K562 (cell line): ENCODE data around the gene YES1. TPM values are rescaled to one million over a fixed set of nuclear protein-coding genes. Genes with fewer than 3 reads are reported as not detected.
A peak's percentile ranks its signal among the peaks of the same experiment; 100 is the strongest.

Experiments
- ATF7 ChIP-seq: fragments of 450-650 bp; IDR thresholded peaks from 2 replicates; pipeline ENCODE4 v1.7.1; 2014; ENCODE audit warnings: mild to moderate bottlenecking, moderate library complexity
- BCOR ChIP-seq: fragments of 450-650 bp; IDR thresholded peaks from 2 replicates; pipeline ENCODE4 v1.6.1; 2016
- CBX2 ChIP-seq: fragments of 200-600 bp; sonication (generic); IDR thresholded peaks from one replicate; pipeline ENCODE4 v1.6.1; 2012; ENCODE audit warnings: mild to moderate bottlenecking, low read length, inconsistent platforms; ENCODE audit not compliant: insufficient read depth, poor library complexity, severe bottlenecking
- CC2D1A ChIP-seq: fragments of 450-650 bp; IDR thresholded peaks from 2 replicates; pipeline ENCODE4 v1.6.1; 2017; ENCODE audit warnings: mild to moderate bottlenecking
- KAT8 ChIP-seq: fragments of 450-650 bp; IDR thresholded peaks from 2 replicates; pipeline ENCODE4 v1.6.1; 2016; ENCODE audit warnings: low read depth, mild to moderate bottlenecking
- KDM1A ChIP-seq, 2 experiments: fragments of 450-650 bp; IDR thresholded peaks; 2 replicates each; pipeline ENCODE4 v1.6.1; 2016; ENCODE audit warnings: mild to moderate bottlenecking in 2 of 2
- LARP7 ChIP-seq: fragments of 450-650 bp; IDR thresholded peaks from 2 replicates; pipeline ENCODE4 v1.6.1; 2016
- MEIS2 ChIP-seq: fragments of 450-650 bp; IDR thresholded peaks from 2 replicates; pipeline ENCODE4 v1.6.1; 2014; ENCODE audit warnings: mild to moderate bottlenecking; ENCODE audit not compliant: partially characterized antibody
- MNT ChIP-seq, 2 experiments: fragments of 450-650 bp; conservative IDR thresholded peaks; 2 replicates each; pipeline ENCODE4 v1.6.1; 2017; ENCODE audit warnings: mild to moderate bottlenecking in 2 of 2, moderate library complexity in 2 of 2
- POLR2G ChIP-seq: fragments of 200-400 bp; formaldehyde crosslinking; IDR thresholded peaks from 2 replicates; pipeline ENCODE4 v1.6.1; 2017; ENCODE audit warnings: low read depth, mild to moderate bottlenecking, antibody characterized with exemption, low read length, moderate library complexity
- SOX6 ChIP-seq: fragments of 450-650 bp; IDR thresholded peaks from 2 replicates; pipeline ENCODE4 v1.6.1; 2014; ENCODE audit warnings: mild to moderate bottlenecking
- SRSF1 ChIP-seq: fragments of 200-400 bp; formaldehyde crosslinking; IDR thresholded peaks from 2 replicates; pipeline ENCODE4 v1.6.1; 2017; ENCODE audit warnings: mild to moderate bottlenecking, low read depth, low read length, moderate library complexity
- TAL1 ChIP-seq: fragments of 450-650 bp; IDR thresholded peaks from 2 replicates; pipeline ENCODE4 v1.6.1; 2016; ENCODE audit warnings: mild to moderate bottlenecking
- TEAD4 ChIP-seq, 2 experiments: sonication (generic) in 1 of 2; formaldehyde crosslinking in 1 of 2; IDR thresholded peaks; 2 replicates each; pipeline versions ENCODE4 v1.6.1 to v1.8.0; 2012 to 2022; ENCODE audit warnings: borderline replicate concordance in 1 of 2, inconsistent platforms in 1 of 2, low read length in 1 of 2, mild to moderate bottlenecking in 1 of 2, missing genetic modification reagents in 1 of 2
- TFAP4 ChIP-seq: sonication (generic); formaldehyde crosslinking; IDR thresholded peaks from 2 replicates; pipeline ENCODE4 v1.8.0; 2022; ENCODE audit warnings: missing genetic modification reagents, mild to moderate bottlenecking, moderate library complexity, borderline replicate concordance
- TSC22D4 ChIP-seq: fragments of 450-650 bp; IDR thresholded peaks from 2 replicates; pipeline ENCODE4 v1.6.1; 2016; ENCODE audit warnings: missing genetic modification characterization, missing biosample characterization, control low read depth
- ZNF316 ChIP-seq: fragments of 450-650 bp; IDR thresholded peaks from 2 replicates; pipeline ENCODE4 v1.6.1; 2016
- ZNF436 ChIP-seq: fragments of 250-450, 450-650 bp; sonication (Bioruptor Pico); formaldehyde crosslinking; IDR thresholded peaks from 2 replicates; pipeline ENCODE4 v1.7.0; 2020; ENCODE audit warnings: mild to moderate bottlenecking
- ZNF584 ChIP-seq: fragments of 200-800 bp; sonication (Bioruptor generic); IDR thresholded peaks from 2 replicates; pipeline ENCODE4 v1.6.1; 2016; ENCODE audit warnings: low read depth, mild to moderate bottlenecking, missing genetic modification characterization, missing compliant biosample characterization
- ZSCAN29 ChIP-seq: fragments of 450-650 bp; IDR thresholded peaks from 2 replicates; pipeline ENCODE4 v1.6.1; 2017
- polyA plus RNA-seq, 8 experiments: library from polyadenylated mRNA; depleted of rRNA in 4 of 8; stranded (reverse) in 5 of 8; unstranded in 3 of 8; fragments of >200 nt; fragmentation: Nextera tagmentation in 2 of 8; fragmentation: Illumina TruSeq in 1 of 8; extraction: Ambion mirVana in 2 of 8; extraction: Trizol in 1 of 8; gene quantifications; 2 replicates each; pipeline versions ENCODE4 v1.2.1 to v1.2.3, GENCODE V29; 2011 to 2014; ENCODE audit warnings: inconsistent platforms in 1 of 8, missing spikeins in 1 of 8
- total RNA-seq, 7 experiments: library from RNA; depleted of rRNA in 6 of 7; stranded (reverse); fragments of >200 nt in 6 of 7; fragmentation: Illumina TruSeq in 2 of 7; extraction: Trizol in 2 of 7; gene quantifications; 2 replicates each; pipeline versions ENCODE4 v1.2.1 to v1.2.3, GENCODE V29; 2011 to 2021; ENCODE audit warnings: low replicate concordance in 1 of 7
- TF ChIP-seq, protein P1 (sequence below): IDR thresholded peaks from 3 replicates; pipeline ENCODE4 v1.6.1; 2011; ENCODE audit warnings: borderline replicate concordance, mild to moderate bottlenecking, moderate library complexity; ENCODE audit not compliant: insufficient read length; ENCODE audit errors: extremely low read depth
- TF ChIP-seq, protein P2 (sequence below): fragments of 250-450 bp; sonication (Bioruptor Pico); IDR thresholded peaks from 2 replicates; pipeline ENCODE4 v1.9.0; 2021; ENCODE audit warnings: mild to moderate bottlenecking, inconsistent platforms

The YES1 gene
- total and polyA plus RNA-seq, 9 of the 15 experiments (the other 6 are each of a cell fraction or from before 2014, with no cell fraction given): 37.2 to 115 (median 77.7) TPM

DNA sequence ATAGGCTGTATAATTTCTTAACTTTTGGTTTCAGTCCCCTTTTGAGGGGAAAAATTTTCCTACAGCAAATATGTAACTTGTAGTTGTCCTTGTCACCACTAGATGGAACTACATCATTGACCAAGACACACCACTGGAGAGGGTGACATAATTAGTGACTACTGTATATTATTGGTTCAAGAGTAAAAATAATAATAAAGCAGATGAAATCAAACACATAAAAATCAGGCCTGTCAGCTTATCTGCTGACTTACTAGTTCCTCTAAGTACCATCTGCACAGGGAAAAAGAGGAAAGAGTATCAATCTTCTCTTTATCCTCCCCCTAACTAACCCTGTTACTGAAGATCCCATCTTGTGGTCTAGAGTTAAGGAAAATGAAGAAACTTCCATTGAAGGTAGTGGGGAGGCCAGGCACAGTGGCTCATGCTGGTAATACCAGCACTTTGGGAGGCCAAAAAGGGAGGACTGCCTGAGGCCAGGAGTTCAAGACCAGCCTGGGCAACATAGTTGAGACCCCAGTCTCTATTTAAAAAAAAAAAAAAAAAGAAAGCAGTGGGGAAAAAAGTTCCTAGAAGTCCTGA, 70.0 kb downstream of the YES1 start (continued):
- TF ChIP-seq TEAD4 (IDR thresholded peaks at IDR 0.05; ENCODE audit: low read length) (peak; percentile 32; the same call in 1 of the 2 replicates), TEAD4 (CRISPR knock-in tag; IDR thresholded peaks at IDR 0.05; ENCODE audit: borderline replicate concordance) (no peak), ZNF316 (peak; percentile 66), LARP7 (no peak), ZSCAN29 (no peak), SOX6 (peak; percentile 33; the same call in 1 of the 2 replicates), ZNF436 (CRISPR knock-in tag) (no peak; the same call in 1 of the 2 replicates), TAL1 (peak; percentile 16; the same call in 1 of the 2 replicates), TFAP4 (CRISPR knock-in tag) (no peak), BCOR (peak; percentile 47; the same call in 1 of the 2 replicates), ATF7 (peak; percentile 92), ZNF584 (CRISPR knock-in tag) (0 out of 2 replicates have a peak, but pooled peaks have one; percentile 36), SRSF1 (no peak), TSC22D4 (tag) (no peak), MEIS2 (peak; percentile 50), MNT (conservative IDR thresholded peaks at IDR 0.05) (peak; percentile 20 to 30; a peak in 1 of 4 replicates), KDM1A (IDR thresholded peaks at IDR 0.05) (peak in 1 of 2 experiments; percentile 27; a peak in 1 of 4 replicates), KAT8 (no peak), CBX2 (no peak), CC2D1A (peak; percentile 53; the same call in 1 of the 2 replicates), POLR2G (no peak)
- TF ChIP-seq, protein P1, sequence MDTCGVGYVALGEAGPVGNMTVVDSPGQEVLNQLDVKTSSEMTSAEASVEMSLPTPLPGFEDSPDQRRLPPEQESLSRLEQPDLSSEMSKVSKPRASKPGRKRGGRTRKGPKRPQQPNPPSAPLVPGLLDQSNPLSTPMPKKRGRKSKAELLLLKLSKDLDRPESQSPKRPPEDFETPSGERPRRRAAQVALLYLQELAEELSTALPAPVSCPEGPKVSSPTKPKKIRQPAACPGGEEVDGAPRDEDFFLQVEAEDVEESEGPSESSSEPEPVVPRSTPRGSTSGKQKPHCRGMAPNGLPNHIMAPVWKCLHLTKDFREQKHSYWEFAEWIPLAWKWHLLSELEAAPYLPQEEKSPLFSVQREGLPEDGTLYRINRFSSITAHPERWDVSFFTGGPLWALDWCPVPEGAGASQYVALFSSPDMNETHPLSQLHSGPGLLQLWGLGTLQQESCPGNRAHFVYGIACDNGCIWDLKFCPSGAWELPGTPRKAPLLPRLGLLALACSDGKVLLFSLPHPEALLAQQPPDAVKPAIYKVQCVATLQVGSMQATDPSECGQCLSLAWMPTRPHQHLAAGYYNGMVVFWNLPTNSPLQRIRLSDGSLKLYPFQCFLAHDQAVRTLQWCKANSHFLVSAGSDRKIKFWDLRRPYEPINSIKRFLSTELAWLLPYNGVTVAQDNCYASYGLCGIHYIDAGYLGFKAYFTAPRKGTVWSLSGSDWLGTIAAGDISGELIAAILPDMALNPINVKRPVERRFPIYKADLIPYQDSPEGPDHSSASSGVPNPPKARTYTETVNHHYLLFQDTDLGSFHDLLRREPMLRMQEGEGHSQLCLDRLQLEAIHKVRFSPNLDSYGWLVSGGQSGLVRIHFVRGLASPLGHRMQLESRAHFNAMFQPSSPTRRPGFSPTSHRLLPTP: peak; percentile 37
- TF ChIP-seq, protein P2, sequence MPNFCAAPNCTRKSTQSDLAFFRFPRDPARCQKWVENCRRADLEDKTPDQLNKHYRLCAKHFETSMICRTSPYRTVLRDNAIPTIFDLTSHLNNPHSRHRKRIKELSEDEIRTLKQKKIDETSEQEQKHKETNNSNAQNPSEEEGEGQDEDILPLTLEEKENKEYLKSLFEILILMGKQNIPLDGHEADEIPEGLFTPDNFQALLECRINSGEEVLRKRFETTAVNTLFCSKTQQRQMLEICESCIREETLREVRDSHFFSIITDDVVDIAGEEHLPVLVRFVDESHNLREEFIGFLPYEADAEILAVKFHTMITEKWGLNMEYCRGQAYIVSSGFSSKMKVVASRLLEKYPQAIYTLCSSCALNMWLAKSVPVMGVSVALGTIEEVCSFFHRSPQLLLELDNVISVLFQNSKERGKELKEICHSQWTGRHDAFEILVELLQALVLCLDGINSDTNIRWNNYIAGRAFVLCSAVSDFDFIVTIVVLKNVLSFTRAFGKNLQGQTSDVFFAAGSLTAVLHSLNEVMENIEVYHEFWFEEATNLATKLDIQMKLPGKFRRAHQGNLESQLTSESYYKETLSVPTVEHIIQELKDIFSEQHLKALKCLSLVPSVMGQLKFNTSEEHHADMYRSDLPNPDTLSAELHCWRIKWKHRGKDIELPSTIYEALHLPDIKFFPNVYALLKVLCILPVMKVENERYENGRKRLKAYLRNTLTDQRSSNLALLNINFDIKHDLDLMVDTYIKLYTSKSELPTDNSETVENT (CRISPR knock-in tag): no peak
